PC-3 (cell line): ENCODE data around the gene POLR2E. TPM values are rescaled to one million over a fixed set of nuclear protein-coding genes. Genes with fewer than 3 reads are reported as not detected.

Experiments
- ATAC-seq: fragments of 200-7000 bp; cut with Tn5 transposase; 2 replicates; pipeline ENCODE4 v1.9.1; 2020; ENCODE audit warnings: mild to moderate bottlenecking, moderate library complexity
- BruUV-seq: library from RNA; stranded (reverse); fragments of 400-500 nt; replicated peaks from 2 replicates; lab custom pipeline; 2021; lab: Mats Ljungman, UMichigan
- CTCF ChIA-PET: fragments of 300-600 bp; sonication (Branson Sonifier 250); formaldehyde crosslinking; loops from one replicate; lab custom pipeline; 2022; ENCODE audit warnings: antibody characterized with exemption; lab: Charles Lee
- POLR2A ChIA-PET: fragments of 300-600 bp; sonication (Branson Sonifier 250); formaldehyde crosslinking; loops from one replicate; lab custom pipeline; 2022; ENCODE audit warnings: antibody characterized with exemption; ENCODE audit not compliant: unreplicated experiment; lab: Charles Lee
- DNase-seq: peaks from one replicate; pipeline ENCODE4 v3.0.0-alpha.2; 2015
- H2AFZ ChIP-seq: fragments of 300-600 bp; sonication (generic); 2 replicates; pipeline ENCODE4 v1.6.0; 2016; ENCODE audit warnings: antibody characterized with exemption, low read length
- H3F3A ChIP-seq: fragments of 300-600 bp; sonication (generic); one replicate; pipeline ENCODE4 v1.6.0; 2017; ENCODE audit warnings: antibody characterized with exemption, low read length, control low read depth, mild to moderate bottlenecking; ENCODE audit not compliant: unreplicated experiment
- H3K27ac ChIP-seq: fragments of 300-600 bp; sonication (generic); 2 replicates; pipeline ENCODE4 v1.5.1; 2016; ENCODE audit warnings: mild to moderate bottlenecking, low read length
- H3K27me3 ChIP-seq: fragments of 300-600 bp; sonication (generic); 2 replicates; pipeline ENCODE4 v1.6.1; 2016; ENCODE audit warnings: low read length, mixed read lengths
- H3K36me3 ChIP-seq: fragments of 300-600 bp; sonication (generic); 2 replicates; pipeline ENCODE4 v1.6.1; 2016; ENCODE audit warnings: low read depth, mixed run types, low read length, mixed read lengths
- H3K4me1 ChIP-seq: fragments of 300-600 bp; sonication (generic); 2 replicates; pipeline ENCODE4 v1.5.1; 2016; ENCODE audit warnings: low read length; ENCODE audit not compliant: insufficient read depth
- H3K4me2 ChIP-seq: fragments of 300-600 bp; sonication (generic); 2 replicates; pipeline ENCODE4 v1.6.0; 2016; ENCODE audit warnings: low read length
- H3K4me3 ChIP-seq: fragments of 300-600 bp; sonication (generic); 2 replicates; pipeline ENCODE4 v1.5.1; 2016; ENCODE audit warnings: mild to moderate bottlenecking, low read length, mixed read lengths
- H3K79me2 ChIP-seq: fragments of 300-600 bp; sonication (generic); 2 replicates; pipeline ENCODE4 v1.6.1; 2017; ENCODE audit warnings: low read length, mixed read lengths
- H3K9ac ChIP-seq: fragments of 300-600 bp; sonication (generic); 2 replicates; pipeline ENCODE4 v1.6.0; 2016; ENCODE audit warnings: mild to moderate bottlenecking, low read length
- H3K9me2 ChIP-seq: fragments of 300-600 bp; sonication (generic); replicated peaks from 2 replicates; pipeline ENCODE4 v1.6.1; 2016; ENCODE audit warnings: mixed run types, low read length, mixed read lengths
- H3K9me3 ChIP-seq: fragments of 300-600 bp; sonication (generic); 2 replicates; pipeline ENCODE4 v1.6.1; 2016; ENCODE audit warnings: low read length, mixed read lengths
- H4K20me1 ChIP-seq: fragments of 300-600 bp; sonication (generic); 2 replicates; pipeline ENCODE4 v1.6.1; 2016; ENCODE audit warnings: low read length, mixed read lengths
- EZH2 ChIP-seq: fragments of 300-600 bp; sonication (generic); IDR thresholded peaks from one replicate; pipeline ENCODE4 v1.6.1; 2017; ENCODE audit warnings: antibody characterized with exemption, mild to moderate bottlenecking, low read length; ENCODE audit not compliant: unreplicated experiment
- EZH2phosphoT487 ChIP-seq: fragments of 300-600 bp; sonication (generic); IDR thresholded peaks from 2 replicates; pipeline ENCODE4 v1.6.1; 2018; ENCODE audit warnings: mild to moderate bottlenecking, antibody characterized with exemption, low read length, borderline replicate concordance
- intact Hi-C: fragments of 100-400 bp; cut with micrococcal nuclease; formaldehyde crosslinking; loops from 2 replicates; pipeline ENCODE4 v1.9.0; 2023
- total RNA-seq: library from RNA; depleted of rRNA; stranded (reverse); fragments of >200 nt; gene quantifications from 2 replicates; pipeline ENCODE4 v1.2.3, GENCODE V29; 2014
- TF ChIP-seq, protein P1 (sequence below): fragments of 300-600 bp; sonication (generic); conservative IDR thresholded peaks from 2 replicates; pipeline ENCODE4 v1.5.1; 2017; ENCODE audit warnings: antibody characterized with exemption, low read depth, mild to moderate bottlenecking, low read length

The POLR2E gene
- total RNA-seq, 1 experiment from 2014 or later: 375 TPM

DNA sequence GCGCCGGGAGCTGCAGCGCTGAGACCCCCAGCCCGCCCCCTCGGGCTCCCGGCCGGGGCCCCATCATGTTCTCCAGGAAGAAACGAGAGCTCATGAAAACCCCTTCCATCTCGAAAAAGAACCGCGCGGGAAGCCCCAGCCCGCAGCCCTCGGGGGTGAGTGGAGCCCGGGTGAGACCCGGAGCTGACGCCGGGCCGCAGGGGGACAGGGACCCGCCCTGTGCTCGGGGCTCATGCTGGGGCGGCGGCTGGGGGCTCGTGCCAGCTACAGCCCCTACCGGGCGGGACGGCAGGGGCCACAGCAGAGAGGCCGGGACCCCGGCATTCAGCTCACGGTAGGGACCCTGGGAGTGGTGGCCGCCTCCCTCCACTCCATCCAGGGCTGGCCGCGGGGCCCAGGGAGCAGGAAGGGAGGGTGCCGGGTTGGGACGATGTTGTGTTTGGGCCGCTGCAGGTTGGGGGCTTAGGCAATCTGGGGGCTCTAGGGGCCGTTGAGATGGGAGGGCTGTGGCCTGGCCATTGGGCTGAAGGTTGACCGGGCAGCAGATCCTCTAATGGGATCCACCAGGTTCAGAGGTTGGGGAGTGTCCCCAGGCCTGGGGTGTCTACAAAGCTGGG, 27.7 kb downstream of the POLR2E start:
- Histone ChIP-seq H3K4me3 (peak overlapping the region; percentile 73), H3F3A (no peaks in the 10 kb centered on the region), H3K36me3 (no peaks in the 10 kb centered on the region), H3K79me2 (0 out of 2 replicates have a peak, but pooled peaks cover 4% of the 10 kb centered on the region), H4K20me1 (no peaks in the 10 kb centered on the region), H2AFZ (peak overlapping the region; percentile 68), H3K27me3 (no peaks in the 10 kb centered on the region), H3K4me1 (peaks cover 18% of the 10 kb centered on the region), H3K9me3 (no peaks in the 10 kb centered on the region), H3K4me2 (peak overlapping the region; percentile 87), H3K27ac (no peak overlapping the region), H3K9me2 (no peaks in the 10 kb centered on the region), H3K9ac (peak overlapping the region; percentile 49)
- TF ChIP-seq, protein P1, sequence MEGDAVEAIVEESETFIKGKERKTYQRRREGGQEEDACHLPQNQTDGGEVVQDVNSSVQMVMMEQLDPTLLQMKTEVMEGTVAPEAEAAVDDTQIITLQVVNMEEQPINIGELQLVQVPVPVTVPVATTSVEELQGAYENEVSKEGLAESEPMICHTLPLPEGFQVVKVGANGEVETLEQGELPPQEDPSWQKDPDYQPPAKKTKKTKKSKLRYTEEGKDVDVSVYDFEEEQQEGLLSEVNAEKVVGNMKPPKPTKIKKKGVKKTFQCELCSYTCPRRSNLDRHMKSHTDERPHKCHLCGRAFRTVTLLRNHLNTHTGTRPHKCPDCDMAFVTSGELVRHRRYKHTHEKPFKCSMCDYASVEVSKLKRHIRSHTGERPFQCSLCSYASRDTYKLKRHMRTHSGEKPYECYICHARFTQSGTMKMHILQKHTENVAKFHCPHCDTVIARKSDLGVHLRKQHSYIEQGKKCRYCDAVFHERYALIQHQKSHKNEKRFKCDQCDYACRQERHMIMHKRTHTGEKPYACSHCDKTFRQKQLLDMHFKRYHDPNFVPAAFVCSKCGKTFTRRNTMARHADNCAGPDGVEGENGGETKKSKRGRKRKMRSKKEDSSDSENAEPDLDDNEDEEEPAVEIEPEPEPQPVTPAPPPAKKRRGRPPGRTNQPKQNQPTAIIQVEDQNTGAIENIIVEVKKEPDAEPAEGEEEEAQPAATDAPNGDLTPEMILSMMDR: no peak
- TF ChIP-seq EZH2: no peak
- no peak for TF ChIP-seq EZH2phosphoT487
- intact Hi-C loops: loop anchor here (5.0 kb wide), 1 partner anchor 35 kb away; the partner anchor contains the start of gene GPX4
- peak; percentile 5; the same call in 1 of the 2 replicates for ATAC-seq
- POLR2A ChIA-PET: no interaction called here
- no peak for DNase-seq
- CTCF ChIA-PET: no interaction called here
- BruUV-seq: no TSS peak

DNA sequence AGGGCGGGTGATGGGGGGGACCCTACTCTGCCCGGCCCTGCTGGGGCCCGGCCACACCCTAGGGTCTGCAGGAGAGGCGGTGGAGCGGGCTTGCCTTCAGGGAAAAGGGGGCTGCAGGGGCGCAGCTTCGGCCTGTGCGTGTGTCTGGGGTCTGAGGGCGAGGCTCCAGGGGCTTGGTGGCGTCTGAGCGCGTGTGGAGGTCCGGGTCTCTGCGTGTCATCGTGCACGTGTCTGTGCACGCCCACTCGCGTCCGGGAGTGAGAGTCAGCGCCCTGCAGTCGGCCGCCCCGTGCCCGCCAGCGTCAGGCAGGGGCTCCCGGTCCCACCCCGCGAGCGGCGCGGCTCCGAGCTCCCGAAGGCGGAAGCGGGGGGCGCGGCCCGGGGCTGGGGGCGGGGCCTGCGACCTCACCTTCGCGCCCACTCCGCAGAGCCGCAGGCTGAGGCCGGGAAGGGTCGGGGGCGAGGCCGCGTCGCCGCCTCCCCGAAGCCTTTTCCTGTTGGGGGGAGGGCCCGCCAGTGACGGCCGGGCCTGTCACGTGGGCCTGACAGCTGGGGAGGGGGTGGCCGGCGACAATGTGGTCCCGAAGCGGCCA, 28.3 kb downstream of the POLR2E start, which contains the start of gene ARHGAP45:
Gene ARHGAP45 (plus strand): TSS at position 420 of the 593 bp plus-strand sequence. CDS start 239 bp downstream, outside the sequence.
- no peaks in the 10 kb centered on the region for H3K27me3 ChIP-seq
- ChIA-PET POLR2A (no interaction called here), CTCF (no interaction called here)
- peak; percentile 48 for DNase-seq
- no peaks in the 10 kb centered on the region for H3K9me3 ChIP-seq
- intact Hi-C loops: loop anchor here (5.0 kb wide), 1 partner anchor 35 kb away; the partner anchor contains the start of gene GPX4
- peak within 1 kb of the TSS; percentile 68 for H2AFZ ChIP-seq
- H3K9ac ChIP-seq: peak within 1 kb of the TSS; percentile 49
- peak within 1 kb of the TSS; percentile 87 for H3K4me2 ChIP-seq
- peak within 1 kb of the TSS; percentile 73 for H3K4me3 ChIP-seq
- no peaks in the 10 kb centered on the region for H4K20me1 ChIP-seq
- H3F3A ChIP-seq: no peaks in the 10 kb centered on the region
- BruUV-seq: no TSS peak
- peaks cover 18% of the 10 kb centered on the region for H3K4me1 ChIP-seq
- TF ChIP-seq, protein P1: no peak
- TF ChIP-seq EZH2phosphoT487 (no peak), EZH2 (no peak)
- H3K9me2 ChIP-seq: no peaks in the 10 kb centered on the region
- ATAC-seq: peak; percentile 6
- H3K79me2 ChIP-seq: 0 out of 2 replicates have a peak, but pooled peaks cover 4% of the 10 kb centered on the region
- no peaks in the 10 kb centered on the region for H3K36me3 ChIP-seq
- H3K27ac ChIP-seq: peak within 1 kb of the TSS; percentile 53; the same call in 1 of the 2 replicates
